Measurements from ENCODE around the gene TIAM1.

GRCh38 chr21:31124010-31124409 is 220.1 kb downstream of the TIAM1 start:
- TF ChIP-seq CTCF (IDR thresholded peaks at IDR 0.05) (no peak), POLR2A (IDR thresholded peaks at IDR 0.05) (no peak)
